NCI-H446 treated with DMSO at 0.1 percent for 48 hours (cell line): ENCODE results near the gene INSR.
"Not testable (repeated sequence)": the region's sequence is repeated elsewhere in the genome, so short reads cannot be mapped to it uniquely, and the experiment has no call there.

Experiments used
- DNase-seq: peaks from one replicate; lab custom pipeline; 2025; lab: John Stamatoyannopoulos, UW

Gene INSR

DNA sequence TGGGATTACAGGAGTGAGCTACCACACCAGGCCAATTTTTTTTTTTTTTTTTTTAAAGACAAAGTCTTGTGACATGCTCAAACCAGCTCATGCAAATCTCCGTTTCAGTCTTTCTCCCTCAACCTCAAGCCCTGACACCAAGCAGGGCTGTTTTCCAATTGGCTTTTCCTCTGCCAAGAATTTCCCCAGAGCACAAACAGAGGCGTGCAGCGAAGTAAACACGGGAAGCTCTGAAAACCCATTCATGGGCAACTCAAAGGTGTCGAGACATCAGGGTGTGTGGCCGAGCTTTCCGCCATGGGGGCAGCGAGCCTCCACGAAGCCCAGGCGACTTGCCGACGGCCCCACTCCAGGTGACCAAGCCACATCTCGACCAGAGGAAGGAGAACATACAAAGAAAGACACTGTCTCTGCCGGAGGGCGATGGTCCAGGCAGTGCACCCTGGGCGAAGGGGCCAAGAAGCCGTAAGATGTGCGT is 70.0 kb downstream of the INSR start:
- no peak for DNase-seq

DNA sequence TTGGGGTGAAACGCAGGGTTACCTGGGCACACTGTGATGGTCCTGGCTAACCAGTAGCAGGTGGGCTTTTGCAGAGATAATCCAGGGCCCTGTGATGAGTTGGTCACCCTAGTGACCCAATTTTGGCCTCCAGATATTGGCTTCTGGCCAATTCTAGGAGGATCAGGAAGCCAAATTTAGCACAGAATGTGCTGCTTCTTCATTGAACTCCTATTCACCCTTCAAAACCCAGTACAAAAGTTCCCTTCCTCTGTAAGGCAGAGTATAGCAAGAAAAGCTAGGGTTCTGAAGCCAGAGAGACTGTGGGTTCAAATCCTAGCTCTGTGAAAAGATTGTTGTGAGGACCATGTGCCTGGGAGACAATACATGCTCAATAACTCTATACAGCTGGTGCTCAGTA is 70.8 kb downstream of the INSR start:
- DNase-seq, result no peak

DNA sequence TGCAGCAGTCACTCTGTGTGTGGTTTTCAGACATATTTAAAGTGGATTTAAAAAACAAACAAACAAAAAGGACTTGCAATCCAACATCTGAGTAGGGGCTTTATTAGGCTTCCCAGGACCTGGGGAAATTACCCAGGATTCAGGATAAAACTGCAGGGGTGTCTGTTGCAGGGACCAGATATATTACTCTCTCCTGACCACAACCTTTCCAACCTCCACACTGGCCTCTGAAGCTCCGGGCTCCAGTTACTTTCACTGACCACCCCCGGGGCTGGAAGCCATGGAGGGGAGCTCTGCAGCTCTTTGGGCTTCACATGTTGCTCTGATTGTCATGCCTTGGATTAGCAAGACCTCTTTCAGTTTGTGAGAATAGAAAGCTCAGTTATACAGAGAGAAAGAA is 75.2 kb downstream of the INSR start:
- no peak for DNase-seq

DNA sequence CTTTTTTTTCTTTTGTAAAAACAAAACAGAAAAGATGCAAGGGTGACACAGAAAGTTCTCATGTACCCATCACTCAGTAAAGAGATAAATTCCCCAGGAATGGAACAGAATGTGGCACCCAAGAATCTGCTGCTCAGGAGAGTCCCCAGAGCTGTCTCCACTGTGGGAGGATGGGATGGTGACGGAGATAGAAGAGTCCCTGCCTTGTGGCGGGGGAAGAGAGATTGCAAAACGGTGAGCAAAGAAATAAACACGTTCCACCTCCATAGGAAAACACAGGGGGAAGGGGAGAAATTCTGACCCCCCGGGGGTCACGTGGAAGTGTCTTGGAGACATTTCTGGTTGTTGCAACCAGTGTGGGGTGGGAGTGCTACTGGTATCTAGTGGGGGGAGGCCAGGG is 76.4 kb downstream of the INSR start:
- DNase-seq, result no peak

DNA sequence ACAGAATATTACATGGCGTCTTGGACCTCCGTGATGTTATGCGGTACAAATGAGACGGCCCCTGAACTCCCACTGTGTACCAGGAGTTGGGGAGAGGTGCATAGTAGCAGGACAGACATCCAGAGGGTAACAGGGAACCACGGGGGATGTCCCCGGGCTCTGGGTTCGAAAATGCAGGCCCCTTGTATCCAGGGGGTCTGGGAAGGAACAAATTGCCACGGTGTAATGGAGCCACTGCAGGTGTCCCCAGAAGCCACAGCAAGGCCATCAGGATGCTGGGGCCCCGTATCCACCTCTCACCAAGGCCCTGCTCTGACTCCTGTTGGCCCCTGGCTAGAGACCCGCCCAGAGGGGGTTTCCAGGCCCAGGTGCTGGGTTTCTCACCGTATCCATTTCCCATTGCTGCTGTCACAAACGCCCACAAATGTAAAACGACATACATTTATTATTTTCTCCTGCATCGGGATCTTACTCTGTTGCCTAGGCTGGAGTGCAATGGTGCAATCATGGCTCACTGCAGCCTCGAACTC is 77.8 kb downstream of the INSR start:
- DNase-seq, result no peak

DNA sequence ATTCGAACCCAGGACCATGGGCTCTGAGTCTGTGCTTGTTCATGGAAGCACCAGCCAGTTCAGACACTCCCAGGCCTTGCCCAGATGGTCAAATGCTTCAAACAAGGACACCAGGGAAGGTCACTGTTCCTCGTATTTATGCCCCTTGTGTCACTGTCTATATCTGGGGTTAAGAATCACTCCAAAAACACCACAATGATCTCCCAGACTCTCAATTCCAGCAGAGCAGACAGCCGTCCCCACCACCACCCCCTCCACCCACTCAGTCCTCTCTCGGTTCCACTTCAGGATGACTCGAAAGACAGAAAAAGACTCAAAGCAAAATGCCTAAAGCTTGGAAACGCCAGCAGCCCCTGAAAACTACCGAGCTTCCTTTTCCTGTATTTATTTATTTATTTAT is 79.0 kb downstream of the INSR start:
- no peak for DNase-seq

DNA sequence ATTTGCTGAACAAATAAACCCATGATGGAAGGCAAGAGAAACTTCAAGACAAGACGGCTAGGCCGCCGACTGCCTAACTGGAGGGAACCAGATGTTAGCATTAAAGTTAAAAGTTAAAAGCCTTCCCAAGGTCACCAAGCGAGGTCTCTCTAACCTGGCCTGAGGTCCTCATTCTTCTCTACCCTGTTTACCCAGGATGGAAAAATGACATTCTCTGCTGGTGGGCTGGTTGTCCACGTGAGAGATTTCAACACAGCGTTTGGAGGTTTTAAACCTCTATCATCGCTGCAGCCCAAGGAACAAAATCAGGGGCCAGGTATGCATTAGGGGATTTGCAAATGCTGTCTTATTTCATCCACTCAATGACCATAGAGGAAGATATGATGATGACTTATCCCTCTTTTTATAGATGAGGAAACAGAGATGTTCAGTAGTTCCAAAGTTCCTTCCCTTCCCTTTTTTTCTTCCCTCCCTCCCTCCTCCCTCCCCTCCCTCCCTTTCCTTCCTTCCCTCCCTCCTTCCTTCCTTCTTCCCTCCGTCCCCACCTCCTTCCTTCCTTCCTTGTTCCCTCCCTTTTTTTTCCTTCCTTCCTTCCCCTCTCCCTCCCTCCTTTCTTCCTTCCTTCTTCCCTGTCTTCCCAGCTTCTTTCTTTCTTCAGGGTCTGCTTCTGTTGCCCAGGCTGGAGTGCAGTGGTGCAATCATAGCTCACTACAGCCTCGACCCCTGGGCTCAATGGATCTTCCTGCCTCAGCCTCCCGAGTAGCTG is 79.7 kb downstream of the INSR start:
- no peak for DNase-seq

DNA sequence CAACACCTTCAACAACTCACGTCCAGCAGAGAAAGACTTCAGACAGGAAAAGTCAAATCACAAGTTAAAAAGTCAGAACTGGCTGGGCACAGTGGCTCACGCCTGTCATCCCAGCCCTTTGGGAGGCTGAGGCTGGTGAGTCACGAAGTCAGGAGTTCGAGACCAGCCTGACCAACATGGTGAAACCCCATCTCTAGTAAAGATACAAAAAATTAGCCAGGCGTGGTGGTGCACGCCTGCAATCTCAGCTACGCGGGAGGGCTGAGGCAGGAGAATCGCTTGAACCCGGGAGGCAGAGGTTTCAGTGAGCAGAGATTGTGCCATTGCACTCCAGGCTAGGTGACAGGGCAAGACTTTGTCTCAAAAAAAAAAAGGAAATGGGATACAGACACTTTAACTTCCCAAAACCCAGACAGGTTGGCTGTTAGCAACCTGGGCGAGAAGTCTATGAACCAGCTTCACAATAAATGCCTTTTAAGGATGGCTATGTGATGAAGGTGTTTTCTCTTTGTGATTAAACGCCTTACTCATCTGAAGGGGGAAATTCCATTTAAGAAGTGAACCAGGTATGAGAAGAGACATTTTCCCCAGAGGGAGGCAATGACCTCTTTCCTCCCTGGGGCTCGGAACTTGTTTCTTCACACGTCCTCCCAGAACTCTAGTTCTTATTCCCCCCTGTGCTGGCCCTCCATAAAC is 80.4 kb downstream of the INSR start:
- DNase-seq, result no peak

DNA sequence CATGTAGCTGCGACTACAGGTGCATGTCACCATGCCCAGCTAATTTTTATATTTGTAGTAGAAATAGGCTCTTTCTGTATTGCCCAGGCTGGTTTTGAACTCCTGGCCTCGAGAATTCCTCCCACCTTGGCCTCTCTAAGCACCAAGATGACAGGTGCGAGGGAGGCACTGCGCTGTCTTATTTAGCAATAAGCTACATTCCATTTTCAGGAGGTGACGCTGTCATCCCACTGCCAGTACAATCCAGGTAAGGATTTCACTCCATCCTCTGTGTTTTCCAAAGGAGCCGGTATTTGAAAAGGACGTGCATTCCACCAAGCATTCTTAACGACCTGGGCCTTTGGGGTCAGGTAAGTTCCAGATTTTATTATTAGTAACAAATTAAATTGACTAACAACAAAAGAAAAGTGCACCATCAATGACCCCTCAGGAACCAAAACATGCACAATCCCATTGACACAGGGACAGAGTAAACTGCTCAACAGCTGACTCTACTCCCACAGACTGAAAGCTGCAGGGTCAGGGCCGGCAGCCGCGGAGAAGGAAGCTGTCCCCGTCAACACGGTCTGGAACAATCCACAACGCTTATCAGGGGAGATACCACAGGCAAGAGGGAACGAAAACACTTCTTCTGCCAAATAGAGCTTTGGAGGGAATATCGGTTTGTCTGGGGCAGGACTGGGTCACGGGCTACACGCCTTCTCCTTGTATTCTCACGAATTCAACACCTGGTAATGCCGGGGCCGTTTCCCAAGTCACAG is 82.8 kb downstream of the INSR start:
- DNase-seq, result no peak

DNA sequence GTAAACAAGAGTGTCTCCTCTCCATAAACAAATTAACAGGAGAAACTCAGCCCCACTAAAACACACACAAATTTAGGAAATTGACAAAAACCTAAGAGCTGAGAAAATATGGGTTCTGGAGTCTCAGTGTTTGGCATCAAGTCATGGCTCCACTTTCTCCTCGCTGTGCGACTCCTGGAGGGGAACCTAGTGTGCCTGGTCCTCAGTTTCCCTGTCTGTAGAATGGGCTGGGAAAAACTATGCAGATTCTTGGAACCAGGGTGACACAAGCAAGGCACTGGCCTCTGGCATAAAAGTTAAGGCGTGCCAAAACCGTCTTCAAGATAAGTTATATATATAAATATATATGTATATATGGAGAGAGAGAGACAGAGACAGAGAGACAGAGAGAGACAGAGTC is 83.9 kb downstream of the INSR start:
- no peak for DNase-seq

DNA sequence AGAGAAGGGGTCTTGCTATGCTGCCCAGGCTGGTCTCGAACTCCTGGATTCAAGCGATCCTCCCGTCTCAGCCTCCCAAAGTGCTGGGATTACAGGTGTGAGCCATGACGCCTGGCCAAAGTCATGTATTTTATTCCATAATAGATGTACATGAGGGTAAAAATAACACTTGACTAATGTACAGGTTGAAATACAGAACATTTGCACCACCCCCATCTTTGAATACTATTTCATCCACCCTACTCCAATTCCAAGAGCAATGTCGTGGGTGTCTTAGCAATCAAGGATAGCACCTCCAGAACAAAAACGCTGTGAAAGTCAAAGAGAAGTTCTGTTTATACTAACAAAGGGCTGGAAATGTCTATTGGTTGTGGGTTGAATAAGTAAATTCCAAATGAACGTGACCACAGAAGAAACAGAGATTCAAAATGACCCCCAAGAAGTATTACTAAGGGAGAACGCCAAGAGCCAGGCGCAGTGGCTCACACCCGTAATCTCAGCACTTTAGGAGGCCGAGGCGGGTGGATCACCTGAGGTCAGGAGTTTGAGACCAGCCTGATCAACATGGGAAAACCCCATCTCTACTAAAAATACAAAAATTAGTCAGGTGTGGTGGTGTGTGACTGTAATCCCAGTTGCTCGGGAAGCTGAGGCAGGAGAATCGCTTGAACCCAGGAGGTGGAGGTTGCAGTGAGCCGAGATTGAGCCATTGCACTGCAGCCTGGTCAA is 84.5 kb downstream of the INSR start:
- not testable (repeated sequence) for DNase-seq

DNA sequence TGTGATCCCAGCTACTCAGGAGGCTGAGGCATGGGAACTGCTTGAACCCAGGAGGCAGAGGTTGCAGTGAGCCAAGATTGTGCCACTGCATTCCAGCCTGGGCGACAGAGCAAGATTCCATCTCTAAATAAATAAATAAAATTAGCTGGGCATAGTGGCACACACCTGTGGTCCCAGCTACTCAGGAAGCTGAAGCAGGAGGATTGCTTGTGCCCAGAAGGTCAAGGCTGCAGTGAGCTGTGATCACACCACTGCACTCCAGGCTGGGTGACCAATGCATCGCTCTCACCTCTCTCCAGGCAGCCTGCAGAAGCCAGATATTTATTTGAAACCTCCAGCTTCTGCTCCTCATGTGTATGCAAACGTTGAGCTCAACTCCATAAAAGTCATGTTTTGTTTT is 85.2 kb downstream of the INSR start:
- not testable (repeated sequence) for DNase-seq

DNA sequence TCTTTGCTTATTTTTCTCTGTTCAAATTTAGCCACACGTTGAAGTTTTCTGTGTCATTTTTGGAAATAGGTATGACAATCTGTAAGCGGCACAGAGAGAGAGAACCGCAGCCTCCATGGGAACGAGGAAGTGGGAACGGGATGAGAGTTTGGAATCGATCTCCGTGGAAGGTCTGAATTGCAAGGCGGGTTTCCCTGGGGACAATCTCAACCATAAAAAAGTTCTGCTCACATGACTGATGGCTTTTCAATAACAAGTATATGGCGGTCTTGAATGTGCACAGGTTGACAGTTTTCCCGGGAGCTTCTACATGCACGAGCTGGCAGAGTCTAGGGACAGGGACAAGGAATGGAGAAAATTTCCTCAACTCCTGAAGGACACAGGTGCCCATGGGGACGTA is 90.9 kb downstream of the INSR start:
- DNase-seq, result no peak

DNA sequence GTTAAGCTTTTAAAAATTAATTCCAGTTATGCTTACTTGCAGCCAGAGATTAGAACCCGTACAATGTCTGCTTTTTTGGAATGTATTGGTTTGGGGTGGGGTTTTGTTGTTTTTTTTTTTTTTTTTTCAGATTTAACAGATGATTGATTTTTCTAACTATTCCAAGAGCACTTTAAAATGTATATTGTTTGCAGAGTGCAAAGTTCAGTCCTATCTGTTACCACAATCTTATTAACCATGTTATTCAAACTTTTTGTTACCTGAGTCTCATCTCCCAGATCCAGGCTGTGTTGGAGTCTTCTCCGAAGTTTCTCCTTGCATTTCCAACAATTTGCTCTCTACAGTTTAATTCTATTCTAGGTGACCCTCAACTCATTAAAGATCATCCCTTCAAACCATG is 91.3 kb downstream of the INSR start:
- DNase-seq, result no peak

DNA sequence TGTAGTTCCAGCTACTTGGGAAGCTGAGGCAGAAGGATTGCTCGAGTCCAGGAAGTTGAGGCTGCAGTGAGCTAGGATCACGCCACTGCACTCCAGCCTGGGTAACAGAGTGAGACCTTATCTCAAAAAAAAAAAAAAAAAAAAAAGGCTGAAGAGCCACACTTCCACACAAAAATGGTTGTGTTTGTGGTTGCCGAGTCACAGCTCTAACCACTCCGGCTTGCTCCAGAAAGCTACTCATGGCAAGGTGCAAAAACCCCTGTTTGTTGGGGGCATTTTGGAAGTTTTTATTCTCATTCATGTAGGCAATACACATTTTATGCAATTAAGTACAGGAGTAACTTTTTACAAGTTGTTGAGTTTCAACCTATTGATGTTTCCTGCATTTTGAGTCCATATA is 93.5 kb downstream of the INSR start:
- DNase-seq, result no peak

DNA sequence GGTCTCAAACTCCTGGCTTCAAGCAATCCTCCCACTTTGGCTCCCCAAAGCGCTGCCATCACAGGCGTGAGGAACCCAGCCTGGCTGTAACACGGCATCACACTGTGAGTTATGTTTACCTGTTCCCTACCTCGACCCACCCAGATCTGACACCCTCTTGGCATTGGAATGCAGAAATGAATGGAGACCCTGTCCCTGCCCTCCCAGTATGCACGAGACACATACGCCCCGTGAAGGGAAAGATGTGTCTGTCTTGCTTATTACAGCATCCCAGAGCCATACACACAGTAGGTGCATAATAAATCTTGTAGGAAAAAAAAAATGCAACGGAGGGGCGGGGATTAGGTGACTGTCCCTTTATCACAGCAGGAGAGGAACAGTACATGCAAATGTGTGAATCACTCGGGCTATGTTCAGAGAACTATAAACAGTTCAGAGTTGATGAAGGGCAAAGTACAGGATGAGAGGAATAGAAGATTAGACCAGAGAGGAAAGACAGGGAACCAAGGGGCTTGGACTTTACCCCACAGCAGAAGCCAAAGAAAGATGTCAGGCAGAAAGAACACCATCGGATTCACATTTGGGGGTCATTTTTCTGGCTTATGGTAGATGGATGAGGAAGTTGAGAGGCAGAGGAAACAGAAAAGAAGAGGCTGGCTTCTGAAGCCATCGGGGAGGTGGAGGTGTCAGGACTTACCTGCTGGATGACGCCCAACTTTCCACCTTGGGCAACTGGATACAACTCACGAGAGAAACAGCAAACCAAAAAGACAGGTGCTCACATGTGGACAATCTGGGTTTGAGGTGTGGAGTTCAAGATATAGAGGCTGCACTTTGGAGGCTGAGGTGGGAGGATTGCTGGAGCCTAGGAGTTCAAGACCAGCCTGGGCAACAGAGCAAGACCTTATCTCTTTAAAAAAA is 94.3 kb downstream of the INSR start:
- DNase-seq, result no peak

DNA sequence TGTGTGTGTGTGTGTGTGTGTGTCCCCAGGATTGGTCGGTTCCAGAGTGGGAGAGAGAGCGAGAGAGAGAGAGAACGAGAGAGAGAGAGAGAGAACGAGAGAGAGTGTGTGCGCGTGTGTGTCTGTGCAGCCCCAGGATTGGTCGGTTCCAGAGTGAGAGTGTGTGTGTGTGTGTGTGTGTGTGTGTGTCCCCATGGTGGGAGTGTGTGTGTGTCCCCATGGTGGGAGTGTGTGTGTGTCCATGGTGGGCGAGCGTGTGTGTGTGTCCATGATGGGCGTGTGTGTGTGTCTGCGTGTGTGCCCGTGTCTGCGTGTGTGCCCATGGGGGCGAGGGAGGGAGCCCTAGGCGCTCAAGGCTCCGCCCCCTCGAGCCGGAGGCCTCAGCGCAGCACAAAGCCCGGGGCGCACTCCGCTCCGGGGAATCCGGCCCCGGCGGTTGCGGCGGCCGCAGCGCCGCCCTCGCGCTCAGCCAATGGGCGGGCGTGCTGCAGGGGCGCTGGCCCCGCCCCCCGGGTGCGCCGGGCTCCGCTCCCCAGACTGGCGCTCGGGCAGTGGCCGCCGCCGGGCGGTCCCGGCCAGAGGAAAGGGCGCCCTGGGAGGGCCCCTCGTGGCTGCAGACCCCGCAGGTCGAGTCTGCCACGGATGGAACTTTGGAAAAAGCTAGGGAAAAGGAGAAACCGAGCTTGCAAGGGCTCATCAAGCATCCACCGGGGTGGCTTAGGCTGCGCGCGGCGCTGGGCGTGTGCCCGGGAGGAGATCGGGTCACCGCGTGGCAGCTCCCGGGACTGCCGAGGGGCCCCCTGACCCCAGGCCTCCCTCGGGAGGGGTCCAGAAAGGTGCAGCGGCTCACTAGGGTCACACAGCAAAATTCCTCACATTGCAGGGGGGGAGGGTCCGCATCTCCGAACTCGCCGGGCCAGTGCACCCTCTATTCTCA is 96.2 kb downstream of the INSR start:
- DNase-seq, result peak; percentile 70

DNA sequence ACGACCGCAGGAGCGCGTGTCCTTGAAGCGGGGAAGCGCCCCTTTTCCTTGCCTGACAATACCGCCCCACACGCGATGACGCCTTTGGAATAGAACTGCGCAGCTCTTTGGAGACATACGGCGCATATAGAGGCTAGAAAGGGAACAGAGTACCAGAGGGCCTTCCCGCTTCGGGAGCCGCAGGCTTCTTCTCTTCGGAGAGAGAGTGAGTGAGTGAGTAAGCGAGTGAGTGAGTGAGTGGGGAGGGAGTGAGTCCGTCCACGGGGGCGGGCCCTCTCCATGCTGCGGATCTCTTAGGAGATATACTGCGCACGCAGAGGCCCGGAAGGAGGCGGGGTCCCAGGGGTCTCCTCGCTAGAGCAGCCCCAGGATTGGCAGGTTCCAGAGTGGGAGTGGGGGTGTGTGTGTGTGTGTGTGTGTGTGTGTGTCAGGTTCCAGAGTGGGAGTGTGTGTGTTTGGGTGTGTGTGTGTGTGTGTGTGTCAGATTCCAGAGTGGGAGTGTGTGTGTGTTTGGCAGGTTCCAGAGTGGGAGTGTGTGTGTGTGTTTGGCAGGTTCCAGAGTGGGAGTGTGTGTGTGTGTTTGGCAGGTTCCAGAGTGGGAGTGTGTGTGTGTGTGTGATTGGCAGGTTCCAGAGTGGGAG is 97.0 kb downstream of the INSR start:
- DNase-seq, result peak; percentile 58

DNA sequence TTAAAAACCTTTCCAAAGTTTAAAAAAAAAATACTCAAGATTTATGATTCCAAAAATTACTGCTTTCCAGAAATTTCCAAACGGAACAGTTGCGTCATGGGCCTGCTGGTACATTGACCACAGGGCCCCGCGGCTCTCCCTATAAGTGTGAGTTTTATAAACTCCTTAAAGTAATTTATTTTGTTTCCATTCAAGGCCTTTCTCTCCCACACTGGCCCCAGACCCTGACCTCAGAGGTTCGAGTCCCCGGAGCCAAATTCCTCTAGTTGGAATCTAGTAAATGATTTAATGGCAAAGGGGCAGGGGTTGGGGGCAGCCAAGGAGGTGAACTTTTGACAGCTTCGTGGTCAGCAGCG is 97.5 kb downstream of the INSR start:
- DNase-seq, result no peak
